GM19463 (cell line): ENCODE measurements around the gene PRR36.
"Not testable (repeated sequence)": the region's sequence is repeated elsewhere in the genome, so short reads cannot be mapped to it uniquely, and the experiment has no call there.

Experiments used
- ATAC-seq: cut with Tn5 transposase; IDR thresholded peaks from one replicate; pipeline ENCODE4 v1.9.1; 2021; ENCODE audit warnings: mild to moderate bottlenecking, moderate library complexity; ENCODE audit not compliant: unreplicated experiment

The PRR36 gene

GRCh38 chr19:7900401-7900870 is 26.2 kb upstream of the PRR36 start:
- no peak for ATAC-seq

- no peak for ATAC-seq
These were observed 25.7 kb upstream of the PRR36 start for GRCh38 chr19:7899751-7900378.

- ATAC-seq: no peak
These were observed 24.8 kb upstream of the PRR36 start for GRCh38 chr19:7898967-7899366.

- ATAC-seq: no peak
These were observed 23.1 kb upstream of the PRR36 start for GRCh38 chr19:7897292-7897691.

- no peak for ATAC-seq
These were observed 21.4 kb upstream of the PRR36 start for GRCh38 chr19:7895565-7895964.

GRCh38 chr19:7894612-7895309 is 20.6 kb upstream of the PRR36 start:
- no peak for ATAC-seq

- not testable (repeated sequence) for ATAC-seq
These were observed 19.3 kb upstream of the PRR36 start for GRCh38 chr19:7893362-7894101.

- ATAC-seq: no peak
These were observed 14.6 kb upstream of the PRR36 start for GRCh38 chr19:7888826-7889217.

GRCh38 chr19:7888145-7888825 is 14.1 kb upstream of the PRR36 start, which contains the start of gene LRRC8E:
LRRC8E (plus strand) TSS chr19:7888510; CDS start chr19:7895604, 7,094 bp downstream.
- ATAC-seq: no peak

- ATAC-seq: no peak
These were observed 13.4 kb upstream of the PRR36 start for GRCh38 chr19:7887408-7888144.

GRCh38 chr19:7885818-7886217 is 11.6 kb upstream of the PRR36 start:
- no peak for ATAC-seq

- no peak for ATAC-seq
These were observed 9.8 kb upstream of the PRR36 start for GRCh38 chr19:7883796-7884570.

GRCh38 chr19:7883105-7883504 is 8.9 kb upstream of the PRR36 start:
- no peak for ATAC-seq

GRCh38 chr19:7881910-7882309 is 7.7 kb upstream of the PRR36 start:
- ATAC-seq: no peak

GRCh38 chr19:7879836-7880235 is 5.6 kb upstream of the PRR36 start:
- ATAC-seq: no peak

GRCh38 chr19:7879111-7879807 is 5.1 kb upstream of the PRR36 start:
- no peak for ATAC-seq

- no peak for ATAC-seq
These were observed 3.2 kb upstream of the PRR36 start for GRCh38 chr19:7877249-7877836.

- ATAC-seq: no peak
These were observed 695 bp upstream of the PRR36 start for GRCh38 chr19:7874897-7875273.
